Measurements from ENCODE around the gene RPLP2.

The RPLP2 gene

GRCh38 chr11:773830-774229, 35.9 kb upstream of the RPLP2 start:
- no peak for DNase-seq (ENCODE audit: low read depth, low spot score)

- DNase-seq (ENCODE audit: low read depth, low spot score), result no peak
Measured at GRCh38 chr11:774873-775592, 34.7 kb upstream of the RPLP2 start.

- DNase-seq (ENCODE audit: low read depth, low spot score), result no peak
Measured at GRCh38 chr11:776263-776560, 33.6 kb upstream of the RPLP2 start.

- no peak for DNase-seq (ENCODE audit: low read depth, low spot score)
Measured at GRCh38 chr11:776561-777287, 33.0 kb upstream of the RPLP2 start.

GRCh38 chr11:777288-778255, 32.2 kb upstream of the RPLP2 start, which contains the start of gene GATD1:
Gene GATD1 (minus strand): TSS chr11:777487. CDS start chr11:777462, 25 bp downstream.
- no peak for DNase-seq (ENCODE audit: low read depth, low spot score)

GRCh38 chr11:778976-779954, 30.5 kb upstream of the RPLP2 start:
- DNase-seq (ENCODE audit: low read depth, low spot score), result no peak

- DNase-seq (ENCODE audit: low read depth, low spot score), result no peak
Measured at GRCh38 chr11:779955-780532, 29.7 kb upstream of the RPLP2 start.

- DNase-seq (ENCODE audit: low read depth, low spot score), result no peak
Measured at GRCh38 chr11:782264-783174, 27.2 kb upstream of the RPLP2 start.

- no peak for DNase-seq (ENCODE audit: low read depth, low spot score)
Measured at GRCh38 chr11:783581-784015, 26.2 kb upstream of the RPLP2 start.

GRCh38 chr11:786235-787083, 23.3 kb upstream of the RPLP2 start:
- DNase-seq (ENCODE audit: low read depth, low spot score), result no peak

GRCh38 chr11:787084-787675, 22.6 kb upstream of the RPLP2 start:
- DNase-seq (ENCODE audit: low read depth, low spot score), result no peak

GRCh38 chr11:788009-788640, 21.6 kb upstream of the RPLP2 start:
- DNase-seq (ENCODE audit: low read depth, low spot score), result no peak

GRCh38 chr11:788953-789940, 20.5 kb upstream of the RPLP2 start:
- DNase-seq (ENCODE audit: low read depth, low spot score), result no peak

- no peak for DNase-seq (ENCODE audit: low read depth, low spot score)
Measured at GRCh38 chr11:789943-790342, 19.8 kb upstream of the RPLP2 start, which contains the start of gene CEND1. Gene CEND1 (minus strand): TSS chr11:790090. CDS start chr11:788576, 1,514 bp downstream.

- DNase-seq (ENCODE audit: low read depth, low spot score), result no peak
Measured at GRCh38 chr11:790721-791564, 18.8 kb upstream of the RPLP2 start.

Measured in smooth muscle cell of the brain vasculature (primary cell).